Neural cell (in vitro differentiated cells): Measurements from ENCODE around the gene FBXL20. TPM values are rescaled to one million over a fixed set of nuclear protein-coding genes. Genes with fewer than 3 reads are reported as not detected.

ENCODE experiments used
- H2AFZ ChIP-seq: fragments of 200-600, 300-800 bp; sonication (generic), shearing (Covaris generic); 2 replicates; pipeline ENCODE4 v1.6.0; 2014; ENCODE audit warnings: low read depth, mild to moderate bottlenecking, antibody characterized with exemption, low read length, moderate library complexity
- H3F3A ChIP-seq: fragments of 200-600 bp; shearing (Covaris generic); 2 replicates; pipeline ENCODE4 v1.6.1; 2016; ENCODE audit warnings: mild to moderate bottlenecking, moderate library complexity, mixed read lengths, antibody characterized with exemption, low read length; ENCODE audit not compliant: insufficient read depth, poor library complexity, severe bottlenecking
- H3K27ac ChIP-seq: fragments of 200-600, 300-800 bp; sonication (generic), shearing (Covaris generic); 2 replicates; pipeline ENCODE4 v1.5.1; 2014; ENCODE audit warnings: mild to moderate bottlenecking, low read length, moderate library complexity
- H3K27me3 ChIP-seq: fragments of 300-800, 200-600 bp; sonication (generic), shearing (Covaris generic); 2 replicates; pipeline ENCODE4 v1.6.0; 2014; ENCODE audit warnings: mild to moderate bottlenecking, low read depth, low read length, moderate library complexity; ENCODE audit not compliant: insufficient read depth
- H3K36me3 ChIP-seq: fragments of 300-800, 200-600 bp; sonication (generic), shearing (Covaris generic); 2 replicates; pipeline ENCODE4 v1.5.1; 2014; ENCODE audit warnings: mild to moderate bottlenecking, antibody characterized with exemption, low read length, moderate library complexity; ENCODE audit not compliant: insufficient read depth
- H3K4me2 ChIP-seq: fragments of 300-800, 200-600 bp; sonication (generic), shearing (Covaris generic); 2 replicates; pipeline ENCODE4 v1.6.0; 2014; ENCODE audit warnings: mild to moderate bottlenecking, low read length
- H3K4me3 ChIP-seq: fragments of 300-800, 200-600 bp; sonication (generic), shearing (Covaris generic); 2 replicates; pipeline ENCODE4 v1.5.1; 2014; ENCODE audit warnings: mild to moderate bottlenecking, low read length, moderate library complexity
- H3K79me2 ChIP-seq: fragments of 200-600 bp; shearing (Covaris generic); replicated peaks from 2 replicates; pipeline ENCODE4 v1.6.0; 2014; ENCODE audit warnings: mild to moderate bottlenecking, low read length, moderate library complexity; ENCODE audit not compliant: insufficient read depth
- H3K9ac ChIP-seq: fragments of 300-800, 200-600 bp; sonication (generic), shearing (Covaris generic); 2 replicates; pipeline ENCODE4 v1.6.1; 2016; ENCODE audit warnings: mild to moderate bottlenecking, low read length, mixed read lengths
- H3K9me2 ChIP-seq: fragments of 200-600 bp; shearing (Covaris generic); 2 replicates; pipeline ENCODE4 v1.6.1; 2016; ENCODE audit warnings: mild to moderate bottlenecking, low read length, mixed read lengths; ENCODE audit not compliant: insufficient read depth
- H3K9me3 ChIP-seq: fragments of 200-600, 300-800 bp; sonication (generic), shearing (Covaris generic); 2 replicates; pipeline ENCODE4 v1.6.1; 2016; ENCODE audit warnings: mild to moderate bottlenecking, mixed run types, low read length, moderate library complexity, mixed read lengths
- H4K20me1 ChIP-seq: fragments of 200-600 bp; shearing (Covaris generic); 2 replicates; pipeline ENCODE4 v1.6.1; 2016; ENCODE audit warnings: mild to moderate bottlenecking, mixed run types; ENCODE audit not compliant: insufficient read depth
- EP300 ChIP-seq: fragments of 450-650 bp; conservative IDR thresholded peaks from 2 replicates; pipeline ENCODE4 v1.6.1; 2014; ENCODE audit warnings: antibody characterized with exemption, mild to moderate bottlenecking, moderate library complexity; ENCODE audit not compliant: poor library complexity, severe bottlenecking
- EZH2 ChIP-seq: fragments of 200-600, 300-800 bp; shearing (Covaris generic), sonication (generic); IDR thresholded peaks from 2 replicates; pipeline ENCODE4 v1.6.1; 2014; ENCODE audit warnings: antibody characterized with exemption, low read length, borderline replicate concordance, mild to moderate bottlenecking; ENCODE audit not compliant: insufficient read depth, poor library complexity, severe bottlenecking
- POLR2AphosphoS5 ChIP-seq: IDR thresholded peaks from 2 replicates; pipeline ENCODE4 v1.6.1; 2012
- REST ChIP-seq: IDR thresholded peaks from 2 replicates; pipeline ENCODE4 v1.6.1; 2012; ENCODE audit warnings: borderline replicate concordance
- SMC3 ChIP-seq: fragments of 450-650 bp; conservative IDR thresholded peaks from 2 replicates; pipeline ENCODE4 v1.6.1; 2014; ENCODE audit warnings: antibody characterized with exemption, mild to moderate bottlenecking, moderate library complexity; ENCODE audit not compliant: poor library complexity
- TAF1 ChIP-seq: IDR thresholded peaks from 2 replicates; pipeline ENCODE4 v1.6.1; 2012; ENCODE audit warnings: low read depth
- polyA plus RNA-seq: library from polyadenylated mRNA; depleted of rRNA; stranded (reverse); fragments of >200 nt; gene quantifications from 2 replicates; pipeline ENCODE4 v1.2.3, GENCODE V29; 2014
- TF ChIP-seq, protein P1 (sequence below): fragments of 450-650 bp; IDR thresholded peaks from 2 replicates; pipeline ENCODE4 v1.5.1; 2014; ENCODE audit warnings: antibody characterized with exemption, mild to moderate bottlenecking, moderate library complexity; ENCODE audit not compliant: poor library complexity, severe bottlenecking

The FBXL20 gene
- polyA plus RNA-seq, 1 donor from 2014 or later: 12.0 TPM

DNA sequence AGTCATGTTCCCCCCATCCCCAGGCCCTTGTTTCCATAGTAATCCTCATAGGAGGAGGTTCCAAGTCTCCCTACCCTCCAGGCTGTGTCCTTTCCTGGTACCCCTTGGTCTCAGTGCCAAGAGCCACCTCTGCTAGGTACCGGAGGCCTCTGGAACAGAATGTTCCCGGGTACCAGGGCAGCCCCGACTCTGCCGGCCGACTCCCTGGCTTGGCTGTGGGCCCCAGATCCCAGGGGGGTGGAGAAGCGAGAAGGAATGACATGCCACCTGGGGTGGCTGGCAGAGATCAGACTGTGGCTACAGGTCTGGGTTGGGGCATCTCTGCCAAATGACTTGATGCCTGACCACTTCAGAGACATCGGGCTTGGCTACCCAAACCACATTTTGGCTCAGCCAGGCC lies 179.3 kb downstream of the FBXL20 start:
- Histone ChIP-seq H3K27me3 (peaks cover 41% of the 10 kb centered on the region), H2AFZ (no peak overlapping the region), H3K36me3 (no peaks in the 10 kb centered on the region), H4K20me1 (no peaks in the 10 kb centered on the region), H3K79me2 (no peaks in the 10 kb centered on the region), H3F3A (no peaks in the 10 kb centered on the region), H3K4me3 (no peak overlapping the region), H3K27ac (no peak overlapping the region), H3K9me3 (no peaks in the 10 kb centered on the region), H3K9ac (no peak overlapping the region), H3K4me2 (no peak overlapping the region), H3K9me2 (no peaks in the 10 kb centered on the region)
- TF ChIP-seq, protein P1, sequence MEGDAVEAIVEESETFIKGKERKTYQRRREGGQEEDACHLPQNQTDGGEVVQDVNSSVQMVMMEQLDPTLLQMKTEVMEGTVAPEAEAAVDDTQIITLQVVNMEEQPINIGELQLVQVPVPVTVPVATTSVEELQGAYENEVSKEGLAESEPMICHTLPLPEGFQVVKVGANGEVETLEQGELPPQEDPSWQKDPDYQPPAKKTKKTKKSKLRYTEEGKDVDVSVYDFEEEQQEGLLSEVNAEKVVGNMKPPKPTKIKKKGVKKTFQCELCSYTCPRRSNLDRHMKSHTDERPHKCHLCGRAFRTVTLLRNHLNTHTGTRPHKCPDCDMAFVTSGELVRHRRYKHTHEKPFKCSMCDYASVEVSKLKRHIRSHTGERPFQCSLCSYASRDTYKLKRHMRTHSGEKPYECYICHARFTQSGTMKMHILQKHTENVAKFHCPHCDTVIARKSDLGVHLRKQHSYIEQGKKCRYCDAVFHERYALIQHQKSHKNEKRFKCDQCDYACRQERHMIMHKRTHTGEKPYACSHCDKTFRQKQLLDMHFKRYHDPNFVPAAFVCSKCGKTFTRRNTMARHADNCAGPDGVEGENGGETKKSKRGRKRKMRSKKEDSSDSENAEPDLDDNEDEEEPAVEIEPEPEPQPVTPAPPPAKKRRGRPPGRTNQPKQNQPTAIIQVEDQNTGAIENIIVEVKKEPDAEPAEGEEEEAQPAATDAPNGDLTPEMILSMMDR: no peak
- no peak for TF ChIP-seq SMC3
- TF ChIP-seq EZH2: no peak
- TF ChIP-seq TAF1: no peak
- no peak for TF ChIP-seq REST
- no peak for TF ChIP-seq POLR2AphosphoS5
- TF ChIP-seq EP300: no peak

DNA sequence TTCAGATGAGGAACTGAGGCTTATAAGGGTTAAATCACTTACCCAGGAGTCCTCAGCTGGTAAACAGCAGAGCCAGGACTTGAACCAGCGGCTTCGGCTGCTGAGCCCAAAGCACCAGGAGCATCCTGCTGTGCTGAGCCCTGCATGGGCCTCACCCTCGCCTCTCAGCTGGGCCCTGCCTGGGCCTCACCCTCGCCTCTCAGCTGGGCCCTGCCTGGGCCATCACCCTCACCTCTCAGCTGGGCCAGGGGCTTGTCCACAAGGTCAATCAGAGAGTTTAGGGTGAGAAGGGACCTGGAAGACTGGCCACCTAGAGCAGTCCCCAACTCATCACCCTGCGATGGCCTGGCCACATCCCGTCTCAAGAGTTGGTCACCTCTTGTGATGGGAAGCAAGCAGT lies 179.9 kb downstream of the FBXL20 start:
- Histone ChIP-seq H3K79me2 (no peaks in the 10 kb centered on the region), H3F3A (no peaks in the 10 kb centered on the region), H3K9me3 (no peaks in the 10 kb centered on the region), H3K9me2 (no peaks in the 10 kb centered on the region), H3K27ac (no peak overlapping the region), H3K4me2 (no peak overlapping the region), H4K20me1 (no peaks in the 10 kb centered on the region), H3K27me3 (peaks cover 40% of the 10 kb centered on the region), H3K36me3 (no peaks in the 10 kb centered on the region), H3K9ac (no peak overlapping the region), H3K4me3 (no peak overlapping the region), H2AFZ (no peak overlapping the region)
- TF ChIP-seq REST: no peak
